GM23338 (cell line): ENCODE results near the gene OCA2. TPM values are rescaled to one million over a fixed set of nuclear protein-coding genes. Genes with fewer than 3 reads are reported as not detected.
"Not testable (repeated sequence)": the region's sequence is repeated elsewhere in the genome, so short reads cannot be mapped to it uniquely, and the experiment has no call there.

Experiments used
- ATAC-seq: fragments of 200-7000 bp; cut with Tn5 transposase; 3 replicates; pipeline ENCODE4 v1.9.1; 2020
- DNase-seq: peaks from one replicate; pipeline ENCODE4 v3.0.0-alpha.2; 2015; ENCODE audit warnings: low spot score
- H2AFZ ChIP-seq: fragments of 200-600 bp; sonication (generic); 2 replicates; pipeline ENCODE4 v1.8.0; 2016; ENCODE audit warnings: antibody characterized with exemption, mild to moderate bottlenecking, moderate library complexity
- H3F3A ChIP-seq: fragments of 200-600 bp; sonication (generic); replicated peaks from 2 replicates; pipeline ENCODE4 v1.8.0; 2017; ENCODE audit warnings: antibody characterized with exemption, mixed run types, low read depth
- H3K27ac ChIP-seq: fragments of 200-600 bp; sonication (generic); 2 replicates; pipeline ENCODE4 v1.6.1; 2016; ENCODE audit warnings: low read depth
- H3K27me3 ChIP-seq: fragments of 200-600 bp; sonication (generic); 2 replicates; pipeline ENCODE4 v1.8.0; 2016; ENCODE audit warnings: mild to moderate bottlenecking, mixed run types, moderate library complexity; ENCODE audit not compliant: insufficient read depth
- H3K36me3 ChIP-seq: fragments of 200-600 bp; sonication (generic); 2 replicates; pipeline ENCODE4 v1.8.0; 2016; ENCODE audit warnings: mild to moderate bottlenecking; ENCODE audit not compliant: insufficient read depth
- H3K4me1 ChIP-seq: fragments of 200-600 bp; sonication (generic); 2 replicates; pipeline ENCODE4 v1.8.0; 2016; ENCODE audit warnings: mild to moderate bottlenecking, moderate library complexity; ENCODE audit not compliant: insufficient read depth
- H3K4me2 ChIP-seq: fragments of 200-600 bp; sonication (generic); 2 replicates; pipeline ENCODE4 v1.7.1; 2017; ENCODE audit warnings: mixed run types
- H3K4me3 ChIP-seq: fragments of 200-600 bp; sonication (generic); 2 replicates; pipeline ENCODE4 v1.6.1; 2016; ENCODE audit warnings: mixed run types
- H3K79me2 ChIP-seq: fragments of 200-600 bp; sonication (generic); replicated peaks from 2 replicates; pipeline ENCODE4 v1.8.0; 2017; ENCODE audit warnings: mild to moderate bottlenecking; ENCODE audit not compliant: insufficient read depth
- H3K9me2 ChIP-seq: fragments of 200-600 bp; sonication (generic); 2 replicates; pipeline ENCODE4 v1.8.0; 2017; ENCODE audit not compliant: insufficient read depth
- H4K20me1 ChIP-seq: fragments of 200-600 bp; sonication (generic); replicated peaks from 2 replicates; pipeline ENCODE4 v1.8.0; 2017; ENCODE audit warnings: mild to moderate bottlenecking; ENCODE audit not compliant: insufficient read depth
- H3K27ac Mint-ChIP-seq: 2 replicates; pipeline ENCODE4 v1.8.0; 2020; ENCODE audit warnings: inconsistent platforms, mild to moderate bottlenecking, moderate library complexity, mixed read lengths
- H3K27me3 Mint-ChIP-seq: 3 replicates; pipeline ENCODE4 v1.8.0; 2022; ENCODE audit warnings: low read depth, mild to moderate bottlenecking, moderate library complexity, mixed read lengths, inconsistent platforms; ENCODE audit not compliant: insufficient read depth, poor library complexity
- H3K36me3 Mint-ChIP-seq: 3 replicates; pipeline ENCODE4 v1.8.0; 2021; ENCODE audit warnings: low read depth, mild to moderate bottlenecking, inconsistent platforms, moderate library complexity, mixed read lengths
- H3K4me1 Mint-ChIP-seq: 3 replicates; pipeline ENCODE4 v1.8.0; 2020; ENCODE audit warnings: mild to moderate bottlenecking, inconsistent platforms, mixed read lengths
- H3K4me3 Mint-ChIP-seq: 3 replicates; pipeline ENCODE4 v1.8.0; 2021; ENCODE audit warnings: moderate library complexity, mild to moderate bottlenecking, inconsistent platforms, mixed read lengths
- H3K9me3 Mint-ChIP-seq: 3 replicates; pipeline ENCODE4 v1.8.0; 2020; ENCODE audit warnings: moderate library complexity, mild to moderate bottlenecking, inconsistent platforms, mixed read lengths
- CREB1 ChIP-seq: fragments of 250-450 bp; sonication (Bioruptor Pico); IDR thresholded peaks from 2 replicates; pipeline ENCODE4 v1.5.0; 2020; ENCODE audit warnings: low read depth, mild to moderate bottlenecking, moderate library complexity
- CTCF ChIP-seq, 2 experiments: fragments of 200-600 bp in 1 of 2; sonication (generic) in 1 of 2; conservative IDR thresholded peaks; 2 replicates each; pipeline versions ENCODE4 v1.5.1 to v1.6.1; 2016 to 2017; ENCODE audit warnings: antibody characterized with exemption in 2 of 2, low read depth in 2 of 2, mild to moderate bottlenecking in 2 of 2, moderate library complexity in 1 of 2
- EZH2phosphoT487 ChIP-seq: fragments of 200-600 bp; sonication (generic); IDR thresholded peaks from one replicate; pipeline ENCODE4 v1.8.1; 2018; ENCODE audit warnings: antibody characterized with exemption; ENCODE audit not compliant: unreplicated experiment
- JUNB ChIP-seq: IDR thresholded peaks from one replicate; pipeline ENCODE4 v1.6.1; 2016; ENCODE audit warnings: antibody characterized with exemption; ENCODE audit not compliant: unreplicated experiment
- NANOG ChIP-seq: IDR thresholded peaks from 2 replicates; pipeline ENCODE4 v1.6.1; 2016; ENCODE audit warnings: antibody characterized with exemption, borderline replicate concordance
- POLR2AphosphoS5 ChIP-seq: IDR thresholded peaks from 2 replicates; pipeline ENCODE4 v1.6.1; 2016; ENCODE audit warnings: antibody characterized with exemption, low read depth
- STAT1 ChIP-seq: IDR thresholded peaks from one replicate; pipeline ENCODE4 v1.6.1; 2016; ENCODE audit warnings: antibody characterized with exemption; ENCODE audit not compliant: unreplicated experiment
- ZNF114 ChIP-seq: fragments of 250-450 bp; sonication (Bioruptor Pico); IDR thresholded peaks from 2 replicates; pipeline ENCODE4 v1.5.0; 2020; ENCODE audit warnings: mild to moderate bottlenecking, moderate library complexity
- ZNF331 ChIP-seq: fragments of 250-450 bp; sonication (Bioruptor Pico); IDR thresholded peaks from 2 replicates; pipeline ENCODE4 v1.5.0; 2020; ENCODE audit warnings: low read depth, mild to moderate bottlenecking, moderate library complexity
- ZNF462 ChIP-seq: fragments of 250-450 bp; sonication (Bioruptor Pico); IDR thresholded peaks from 2 replicates; pipeline ENCODE4 v1.5.0; 2020; ENCODE audit warnings: mild to moderate bottlenecking, moderate library complexity
- polyA plus RNA-seq: library from polyadenylated mRNA; unstranded; fragments of >200 nt; fragmentation: Nextera tagmentation; extraction: Ambion mirVana; gene quantifications from 2 replicates; pipeline ENCODE4 v1.2.1, GENCODE V29; 2016
- total RNA-seq: library from RNA; depleted of rRNA; stranded (reverse); fragments of >200 nt; shearing (Covaris generic); gene quantifications from 2 replicates; pipeline ENCODE4 v1.2.3, GENCODE V29; 2014

The OCA2 gene
- total and polyA plus RNA-seq, 2 experiments from 2014 or later = 0.40 to 0.69 TPM

DNA sequence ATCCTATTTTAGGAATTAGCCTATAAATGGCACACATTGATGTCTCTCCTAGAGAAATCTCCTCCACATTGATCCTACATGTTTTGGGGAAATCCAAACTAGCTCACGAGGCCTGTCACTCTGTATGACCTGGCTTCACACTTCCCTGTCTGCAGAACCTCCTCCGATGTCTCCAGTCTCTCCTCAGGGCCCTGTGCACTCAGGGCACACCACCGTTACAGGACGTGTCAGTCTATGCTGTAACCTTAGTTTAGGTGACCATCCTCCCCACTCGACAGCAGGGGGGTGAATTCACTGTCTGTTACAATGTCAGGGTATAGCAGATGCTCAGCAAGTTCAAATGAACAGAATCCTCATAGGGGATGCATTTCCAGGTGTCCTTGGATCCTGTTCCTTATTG is 249.1 kb downstream of the OCA2 start:
- H2AFZ ChIP-seq = no peak overlapping the region
- H3K79me2 ChIP-seq = no peaks in the 10 kb centered on the region
- H3K27ac Mint-ChIP-seq = no peak overlapping the region
- no peaks in the 10 kb centered on the region for H3K27me3 ChIP-seq
- H3K36me3 ChIP-seq = no peaks in the 10 kb centered on the region
- H4K20me1 ChIP-seq = no peaks in the 10 kb centered on the region
- H3K27me3 Mint-ChIP-seq = peaks cover 5% of the 10 kb centered on the region
- no peaks in the 10 kb centered on the region for H3K9me2 ChIP-seq
- ATAC-seq (no peak), DNase-seq (no peak)
- H3K4me3 ChIP-seq = no peak overlapping the region
- peaks cover 6% of the 10 kb centered on the region; the same call in 1 of the 3 replicates for H3K9me3 Mint-ChIP-seq
- H3K4me1 Mint-ChIP-seq = no peaks in the 10 kb centered on the region
- H3K4me3 Mint-ChIP-seq = no peak overlapping the region
- no peaks in the 10 kb centered on the region for H3K4me1 ChIP-seq
- no peak overlapping the region for H3K27ac ChIP-seq
- TF ChIP-seq POLR2AphosphoS5 = no peak
- no peak for TF ChIP-seq ZNF114 (CRISPR knock-in tag)
- no peak for TF ChIP-seq EZH2phosphoT487
- no peak for TF ChIP-seq ZNF462 (CRISPR knock-in tag)
- TF ChIP-seq CREB1 (CRISPR knock-in tag) = no peak
- no peak for TF ChIP-seq CTCF (conservative IDR thresholded peaks at IDR 0.05; ENCODE audit: low read depth in 2 of 2)
- TF ChIP-seq ZNF331 (CRISPR knock-in tag) = no peak
- no peak for TF ChIP-seq NANOG
- TF ChIP-seq JUNB = no peak
- no peak for TF ChIP-seq STAT1
- H3K36me3 Mint-ChIP-seq = no peaks in the 10 kb centered on the region; the same call in 2 of the 3 replicates
- no peak overlapping the region for H3K4me2 ChIP-seq
- no peaks in the 10 kb centered on the region for H3F3A ChIP-seq

- not testable (repeated sequence) for ATAC-seq, H3K4me3 Mint-ChIP-seq
Observed at GRCh38 chr15:27848936-27849335, 250.2 kb downstream of the OCA2 start.

More at GRCh38 chr15:27848936-27849335, 250.2 kb downstream of the OCA2 start:
- not testable (repeated sequence) for H3K36me3 Mint-ChIP-seq, DNase-seq, H2AFZ ChIP-seq, H3K4me3 ChIP-seq, H3K9me3 Mint-ChIP-seq, H3K9me2 ChIP-seq, H3K4me1 ChIP-seq, H3K27me3 Mint-ChIP-seq, H3F3A ChIP-seq, H3K36me3 ChIP-seq, H3K27ac Mint-ChIP-seq, H3K27ac ChIP-seq, H3K27me3 ChIP-seq, H3K4me1 Mint-ChIP-seq, H4K20me1 ChIP-seq, H3K4me2 ChIP-seq, H3K79me2 ChIP-seq
